Prostate gland (tissue), 2 donors: ENCODE measurements around the gene TTLL5. TPM values are rescaled to one million over a fixed set of nuclear protein-coding genes. Genes with fewer than 3 reads are reported as not detected.

Source experiments
- DNase-seq: peaks from one replicate; pipeline ENCODE4 v3.0.0-alpha.2; 2019; ENCODE audit warnings: low spot score
- H3K27ac ChIP-seq, 2 donors: fragments of 200-600 bp; sonication (generic); 2 replicates each; pipeline ENCODE4 v1.5.1; 2017 to 2019
- H3K27me3 ChIP-seq: fragments of 200-600 bp; sonication (generic); replicated peaks from 2 replicates; pipeline ENCODE4 v1.5.1; 2019; ENCODE audit not compliant: insufficient read depth
- H3K36me3 ChIP-seq, 2 donors: fragments of 200-600 bp; sonication (generic); 1 replicate in 1 of 2; 2 replicates in 1 of 2; pipeline versions ENCODE4 v1.5.1 to v1.8.1; 2017 to 2019
- H3K4me1 ChIP-seq: fragments of 200-600 bp; sonication (generic); replicated peaks from 2 replicates; pipeline ENCODE4 v1.5.1; 2019
- H3K4me3 ChIP-seq, 2 donors: fragments of 200-600 bp; sonication (generic); 2 replicates each; pipeline ENCODE4 v1.5.1; 2017 to 2019
- H3K9me3 ChIP-seq: fragments of 200-600 bp; sonication (generic); 2 replicates; pipeline ENCODE4 v1.5.1; 2017
- POLR2A ChIP-seq: fragments of 450-650 bp; IDR thresholded peaks from one replicate; pipeline ENCODE4 v1.6.1; 2016; ENCODE audit warnings: antibody characterized with exemption, mild to moderate bottlenecking
- POLR2AphosphoS5 ChIP-seq: sonication (generic); formaldehyde crosslinking; IDR thresholded peaks from one replicate; pipeline ENCODE4 v1.6.1; 2017; ENCODE audit warnings: antibody characterized with exemption
- WGBS: methylation state at CpG from one replicate; pipeline ENCODE4 v1.1.5; 2018; 5-methylcytosine and 5-hydroxymethylcytosine counted together
- intact Hi-C: fragments of 100-400 bp; cut with DNase I; formaldehyde crosslinking; loops from one replicate; pipeline ENCODE4 v1.14.2; 2022
- total RNA-seq, 2 donors: library from RNA; depleted of rRNA; stranded (reverse); fragments of >200 nt; gene quantifications; one replicate each; pipeline ENCODE4 v1.1.0, GENCODE V29; 2016
- TF ChIP-seq, protein P1 (sequence below), 4 experiments: fragments of 200-600 bp in 2 of 4; fragments of 450-650 bp in 2 of 4; sonication (generic) in 2 of 4; IDR thresholded peaks; 1 replicate in 3 of 4; 2 replicates in 1 of 4; pipeline ENCODE4 v1.5.1; 2016 to 2019; ENCODE audit warnings: antibody characterized with exemption in 4 of 4, mild to moderate bottlenecking in 2 of 4, moderate library complexity in 2 of 4

TTLL5 gene
- total RNA-seq, 2 donors from 2014 or later: 40.3 to 46.2 TPM

DNA sequence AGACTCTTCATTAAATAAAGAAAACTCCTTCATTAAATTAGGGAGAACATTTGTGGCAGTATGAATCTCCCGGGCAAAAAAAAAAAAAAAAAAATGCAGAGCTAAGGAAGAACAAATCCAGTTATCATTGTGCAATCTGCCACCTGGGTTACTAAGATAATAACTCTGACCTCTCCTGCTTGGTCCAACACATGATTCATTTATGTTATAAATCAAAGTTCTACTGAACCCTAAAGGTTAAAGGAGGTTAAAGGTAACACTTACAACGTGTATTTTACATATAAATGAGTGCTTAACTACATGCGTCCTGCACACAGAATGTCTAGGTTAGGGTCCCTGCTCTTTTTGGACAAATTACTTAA is 316.5 kb downstream of the TTLL5 start:
- no peaks in the 10 kb centered on the region for H3K36me3 ChIP-seq
- H3K4me1 ChIP-seq: peaks cover 8% of the 10 kb centered on the region
- TF ChIP-seq, protein P1, sequence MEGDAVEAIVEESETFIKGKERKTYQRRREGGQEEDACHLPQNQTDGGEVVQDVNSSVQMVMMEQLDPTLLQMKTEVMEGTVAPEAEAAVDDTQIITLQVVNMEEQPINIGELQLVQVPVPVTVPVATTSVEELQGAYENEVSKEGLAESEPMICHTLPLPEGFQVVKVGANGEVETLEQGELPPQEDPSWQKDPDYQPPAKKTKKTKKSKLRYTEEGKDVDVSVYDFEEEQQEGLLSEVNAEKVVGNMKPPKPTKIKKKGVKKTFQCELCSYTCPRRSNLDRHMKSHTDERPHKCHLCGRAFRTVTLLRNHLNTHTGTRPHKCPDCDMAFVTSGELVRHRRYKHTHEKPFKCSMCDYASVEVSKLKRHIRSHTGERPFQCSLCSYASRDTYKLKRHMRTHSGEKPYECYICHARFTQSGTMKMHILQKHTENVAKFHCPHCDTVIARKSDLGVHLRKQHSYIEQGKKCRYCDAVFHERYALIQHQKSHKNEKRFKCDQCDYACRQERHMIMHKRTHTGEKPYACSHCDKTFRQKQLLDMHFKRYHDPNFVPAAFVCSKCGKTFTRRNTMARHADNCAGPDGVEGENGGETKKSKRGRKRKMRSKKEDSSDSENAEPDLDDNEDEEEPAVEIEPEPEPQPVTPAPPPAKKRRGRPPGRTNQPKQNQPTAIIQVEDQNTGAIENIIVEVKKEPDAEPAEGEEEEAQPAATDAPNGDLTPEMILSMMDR (IDR thresholded peaks at IDR 0.05): no peak
- TF ChIP-seq POLR2AphosphoS5 (no peak), POLR2A (no peak)
- no peak for DNase-seq
- peak overlapping the region in 1 of 2 donors; percentile 98 for H3K27ac ChIP-seq
- H3K9me3 ChIP-seq: no peaks in the 10 kb centered on the region
- intact Hi-C loops: no loop called here
- no peaks in the 10 kb centered on the region for H3K27me3 ChIP-seq
- WGBS: 44% methylated on average over 3 of the region's 3 CpGs
- H3K4me3 ChIP-seq: no peak overlapping the region

GRCh38 chr14:75978249-75978731 is 317.2 kb downstream of the TTLL5 start:
- Histone ChIP-seq H3K4me3 (peak overlapping the region in 1 of 2 donors; percentile 66), H3K9me3 (no peaks in the 10 kb centered on the region), H3K36me3 (no peaks in the 10 kb centered on the region), H3K27ac (peak overlapping the region; percentile 93 to 98), H3K27me3 (no peaks in the 10 kb centered on the region), H3K4me1 (peaks cover 10% of the 10 kb centered on the region)
- DNase-seq: no peak
- WGBS: 68% methylated on average over 6 of the region's 10 CpGs
- intact Hi-C loops: loop anchor here (2.0 kb wide), 1 partner anchor 71 kb away; no protein-coding TSS in a partner anchor
- TF ChIP-seq POLR2AphosphoS5 (no peak), POLR2A (no peak)
- TF ChIP-seq, protein P1 (IDR thresholded peaks at IDR 0.05): no peak

GRCh38 chr14:75979071-75979571 is 318.1 kb downstream of the TTLL5 start:
- H3K27ac ChIP-seq: peak overlapping the region; percentile 93 to 98
- H3K27me3 ChIP-seq: no peaks in the 10 kb centered on the region
- TF ChIP-seq, protein P1 (IDR thresholded peaks at IDR 0.05): peak; percentile 58 to 67 (median 62)
- TF ChIP-seq POLR2AphosphoS5 (no peak), POLR2A (no peak)
- H3K36me3 ChIP-seq: no peaks in the 10 kb centered on the region
- intact Hi-C loops: loop anchor here (1.0 to 2.0 kb wide), 2 partner anchors 72 to 185 kb away; no protein-coding TSS in a partner anchor
- no peak for DNase-seq
- H3K4me3 ChIP-seq: peak overlapping the region; percentile 66 to 74
- H3K4me1 ChIP-seq: peaks cover 12% of the 10 kb centered on the region
- WGBS: 32% methylated on average over 14 of the region's 14 CpGs
- H3K9me3 ChIP-seq: no peaks in the 10 kb centered on the region

DNA sequence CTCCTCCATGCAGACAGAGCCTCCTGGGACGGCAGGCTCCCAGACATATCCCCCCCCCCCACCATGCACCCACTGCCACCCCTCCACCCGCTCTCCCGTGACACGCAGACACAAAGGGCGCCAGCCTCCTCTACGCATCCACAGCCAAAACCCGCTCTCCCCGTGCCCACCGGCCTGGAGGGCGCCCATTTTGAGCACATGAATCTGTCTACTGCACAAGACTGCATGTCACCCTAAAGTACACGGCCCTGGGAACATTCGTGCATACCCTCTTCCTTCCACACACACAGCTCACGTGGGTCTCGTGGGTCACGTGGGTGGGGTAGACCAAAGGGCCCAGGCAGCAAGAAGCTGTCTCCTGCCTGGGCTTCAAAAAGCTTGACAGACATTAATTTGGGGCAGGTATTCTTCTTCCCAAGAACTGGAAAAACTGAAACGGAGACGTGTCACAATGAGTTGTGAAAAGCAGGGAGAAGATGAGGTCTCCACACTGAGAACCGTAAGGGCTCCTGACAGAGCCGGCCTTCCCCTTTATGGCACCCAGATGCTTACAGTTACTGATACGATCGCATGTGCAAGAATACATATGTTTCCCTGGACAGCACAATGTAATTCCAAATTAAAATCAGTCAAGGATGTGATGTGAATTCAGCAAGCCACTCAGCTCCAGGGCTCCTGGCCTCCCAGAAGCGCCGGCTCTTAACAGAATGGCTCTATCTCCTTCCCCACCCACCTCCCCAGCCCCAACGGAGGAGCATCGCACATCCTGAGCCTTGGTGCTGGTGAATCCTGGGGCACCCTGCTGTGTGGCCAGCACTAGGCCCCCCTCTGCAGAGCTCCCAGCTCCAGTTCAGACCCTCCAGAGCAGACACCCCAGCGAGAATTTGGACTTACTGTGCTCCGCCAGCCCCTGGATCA is 318.9 kb downstream of the TTLL5 start:
- H3K4me3 ChIP-seq: peak overlapping the region; percentile 66 to 74
- 47% methylated on average over 27 of the region's 27 CpGs for WGBS
- H3K36me3 ChIP-seq: no peaks in the 10 kb centered on the region
- H3K27ac ChIP-seq: peak overlapping the region; percentile 93 to 98
- TF ChIP-seq, protein P1 (IDR thresholded peaks at IDR 0.05): no peak
- no peak for TF ChIP-seq POLR2A
- TF ChIP-seq POLR2AphosphoS5: no peak
- peaks cover 13% of the 10 kb centered on the region for H3K4me1 ChIP-seq
- H3K27me3 ChIP-seq: no peaks in the 10 kb centered on the region
- DNase-seq: no peak
- H3K9me3 ChIP-seq: no peaks in the 10 kb centered on the region
- intact Hi-C loops: loop anchor here (1.0 to 10.0 kb wide), 4 partner anchors 73 to 186 kb away; no protein-coding TSS in a partner anchor
